CD4-positive, alpha-beta T cell treated with Interleukin-17A for 1 hour (primary cell): ENCODE results near the gene MAPKAP1.

ENCODE experiments used
- DNase-seq: peaks from one replicate; pipeline ENCODE4 v3.0.0-alpha.2; 2020

MAPKAP1 gene

GRCh38 chr9:125556046-125556721, 150.8 kb downstream of the MAPKAP1 start:
- no peak for DNase-seq

- no peak for DNase-seq
Measured at GRCh38 chr9:125554726-125555125, 152.3 kb downstream of the MAPKAP1 start.

GRCh38 chr9:125551781-125552180, 155.2 kb downstream of the MAPKAP1 start:
- DNase-seq, result no peak

GRCh38 chr9:125549891-125550885, 156.8 kb downstream of the MAPKAP1 start:
- no peak for DNase-seq

- no peak for DNase-seq
Measured at GRCh38 chr9:125549465-125549871, 157.5 kb downstream of the MAPKAP1 start.

GRCh38 chr9:125549039-125549438, 158.0 kb downstream of the MAPKAP1 start:
- DNase-seq, result no peak

GRCh38 chr9:125548141-125548540, 158.9 kb downstream of the MAPKAP1 start:
- no peak for DNase-seq

- DNase-seq, result no peak
Measured at GRCh38 chr9:125547368-125547767, 159.6 kb downstream of the MAPKAP1 start.

GRCh38 chr9:125545845-125546244, 161.2 kb downstream of the MAPKAP1 start:
- no peak for DNase-seq

GRCh38 chr9:125544988-125545651, 161.9 kb downstream of the MAPKAP1 start:
- DNase-seq, result no peak

GRCh38 chr9:125544484-125544883, 162.5 kb downstream of the MAPKAP1 start:
- no peak for DNase-seq

- DNase-seq, result no peak
Measured at GRCh38 chr9:125541840-125542243, 165.2 kb downstream of the MAPKAP1 start.

- no peak for DNase-seq
Measured at GRCh38 chr9:125540497-125540896, 166.5 kb downstream of the MAPKAP1 start.

GRCh38 chr9:125538092-125538473, 168.9 kb downstream of the MAPKAP1 start:
- no peak for DNase-seq

- no peak for DNase-seq
Measured at GRCh38 chr9:125537442-125538091, 169.4 kb downstream of the MAPKAP1 start.

GRCh38 chr9:125536776-125537175, 170.2 kb downstream of the MAPKAP1 start:
- no peak for DNase-seq

- DNase-seq, result no peak
Measured at GRCh38 chr9:125536167-125536772, 170.7 kb downstream of the MAPKAP1 start.

- no peak for DNase-seq
Measured at GRCh38 chr9:125534971-125535701, 171.9 kb downstream of the MAPKAP1 start.

GRCh38 chr9:125532812-125533594, 174.0 kb downstream of the MAPKAP1 start:
- DNase-seq, result no peak

- DNase-seq, result no peak
Measured at GRCh38 chr9:125532412-125532811, 174.6 kb downstream of the MAPKAP1 start.
